HFFc6 (cell line): ENCODE data around the gene TRIM9. TPM values are rescaled to one million over a fixed set of nuclear protein-coding genes. Genes with fewer than 3 reads are reported as not detected.
"Not testable (repeated sequence)": the region's sequence is repeated elsewhere in the genome, so short reads cannot be mapped to it uniquely, and the experiment has no call there.

ENCODE experiments used
- DNase-seq: peaks from one replicate; pipeline ENCODE4 v3.0.0-alpha.2; 2018
- H3K27ac Mint-ChIP-seq: 2 replicates; pipeline ENCODE4 v1.8.0; 2020; ENCODE audit warnings: mild to moderate bottlenecking, mixed read lengths
- H3K27me3 Mint-ChIP-seq: 2 replicates; pipeline ENCODE4 v1.8.0; 2021; ENCODE audit warnings: mild to moderate bottlenecking, moderate library complexity, mixed read lengths; ENCODE audit not compliant: insufficient read depth
- H3K36me3 Mint-ChIP-seq: 2 replicates; pipeline ENCODE4 v1.8.0; 2021; ENCODE audit warnings: low read depth, mixed read lengths
- H3K4me1 Mint-ChIP-seq: 2 replicates; pipeline ENCODE4 v1.8.0; 2020; ENCODE audit warnings: low read depth, mixed read lengths
- H3K4me3 Mint-ChIP-seq: 2 replicates; pipeline ENCODE4 v1.8.0; 2020; ENCODE audit warnings: mild to moderate bottlenecking, moderate library complexity, mixed read lengths
- H3K9me3 Mint-ChIP-seq: 2 replicates; pipeline ENCODE4 v1.8.0; 2020; ENCODE audit warnings: mild to moderate bottlenecking, mixed read lengths
- total RNA-seq, 6 experiments: library from RNA; stranded (reverse); fragmentation: NEBNext Ultra II Directional; extraction: Animal tissue kit (Norgen Biotek cat#: 25700); gene quantifications; 2 replicates in 1 of 6; 3 replicates in 5 of 6; pipeline ENCODE4 v1.2.3, GENCODE V29; 2021
- TF ChIP-seq, protein P1 (sequence below): fragments of 200-600 bp; sonication (generic); IDR thresholded peaks from 2 replicates; pipeline ENCODE4 v1.5.0; 2021; ENCODE audit warnings: antibody characterized with exemption, mild to moderate bottlenecking

Gene TRIM9
- total RNA-seq, 6 experiments from 2014 or later: 0.05 TPM; not detected in 5

DNA sequence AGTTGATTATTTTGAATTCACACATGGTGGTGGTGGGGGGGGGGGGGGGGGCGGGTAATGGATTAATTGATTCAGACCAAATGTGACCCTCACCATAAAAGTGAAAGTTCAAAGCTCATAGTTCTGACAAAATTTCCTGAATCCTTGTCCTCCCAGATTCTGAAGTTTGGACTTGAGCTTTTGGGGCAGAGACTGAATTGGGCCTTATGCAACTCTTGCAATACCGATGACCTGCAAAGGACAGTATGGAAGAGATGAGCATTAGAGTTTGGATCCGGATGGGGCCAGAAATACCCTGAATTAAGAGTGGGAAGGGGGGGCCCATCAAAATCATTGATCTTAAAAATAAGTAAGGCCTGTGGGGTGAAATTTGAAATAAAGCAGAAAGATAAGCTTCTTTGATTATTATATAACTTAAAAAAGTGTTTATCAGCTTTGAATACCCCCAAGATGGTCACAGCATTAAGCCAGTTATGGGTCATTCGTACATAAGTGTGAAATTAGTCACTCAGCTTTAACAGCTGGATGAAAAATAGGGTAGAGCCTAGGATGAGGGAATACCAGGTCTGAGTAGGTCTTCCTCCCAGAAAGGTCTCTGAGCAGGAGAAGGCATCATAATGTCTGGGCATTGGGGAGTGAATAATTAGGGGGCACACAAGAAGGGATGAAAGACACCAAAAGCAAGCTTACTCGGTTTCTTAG lies 148.5 kb downstream of the TRIM9 start:
- TF ChIP-seq, protein P1, sequence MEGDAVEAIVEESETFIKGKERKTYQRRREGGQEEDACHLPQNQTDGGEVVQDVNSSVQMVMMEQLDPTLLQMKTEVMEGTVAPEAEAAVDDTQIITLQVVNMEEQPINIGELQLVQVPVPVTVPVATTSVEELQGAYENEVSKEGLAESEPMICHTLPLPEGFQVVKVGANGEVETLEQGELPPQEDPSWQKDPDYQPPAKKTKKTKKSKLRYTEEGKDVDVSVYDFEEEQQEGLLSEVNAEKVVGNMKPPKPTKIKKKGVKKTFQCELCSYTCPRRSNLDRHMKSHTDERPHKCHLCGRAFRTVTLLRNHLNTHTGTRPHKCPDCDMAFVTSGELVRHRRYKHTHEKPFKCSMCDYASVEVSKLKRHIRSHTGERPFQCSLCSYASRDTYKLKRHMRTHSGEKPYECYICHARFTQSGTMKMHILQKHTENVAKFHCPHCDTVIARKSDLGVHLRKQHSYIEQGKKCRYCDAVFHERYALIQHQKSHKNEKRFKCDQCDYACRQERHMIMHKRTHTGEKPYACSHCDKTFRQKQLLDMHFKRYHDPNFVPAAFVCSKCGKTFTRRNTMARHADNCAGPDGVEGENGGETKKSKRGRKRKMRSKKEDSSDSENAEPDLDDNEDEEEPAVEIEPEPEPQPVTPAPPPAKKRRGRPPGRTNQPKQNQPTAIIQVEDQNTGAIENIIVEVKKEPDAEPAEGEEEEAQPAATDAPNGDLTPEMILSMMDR: no peak
- Mint-ChIP-seq H3K4me1 (peaks cover 37% of the 10 kb centered on the region), H3K4me3 (no peak overlapping the region), H3K27ac (no peak overlapping the region), H3K36me3 (peaks cover 9% of the 10 kb centered on the region; the same call in 1 of the 2 replicates), H3K9me3 (no peaks in the 10 kb centered on the region), H3K27me3 (no peaks in the 10 kb centered on the region)
- DNase-seq: no peak

DNA sequence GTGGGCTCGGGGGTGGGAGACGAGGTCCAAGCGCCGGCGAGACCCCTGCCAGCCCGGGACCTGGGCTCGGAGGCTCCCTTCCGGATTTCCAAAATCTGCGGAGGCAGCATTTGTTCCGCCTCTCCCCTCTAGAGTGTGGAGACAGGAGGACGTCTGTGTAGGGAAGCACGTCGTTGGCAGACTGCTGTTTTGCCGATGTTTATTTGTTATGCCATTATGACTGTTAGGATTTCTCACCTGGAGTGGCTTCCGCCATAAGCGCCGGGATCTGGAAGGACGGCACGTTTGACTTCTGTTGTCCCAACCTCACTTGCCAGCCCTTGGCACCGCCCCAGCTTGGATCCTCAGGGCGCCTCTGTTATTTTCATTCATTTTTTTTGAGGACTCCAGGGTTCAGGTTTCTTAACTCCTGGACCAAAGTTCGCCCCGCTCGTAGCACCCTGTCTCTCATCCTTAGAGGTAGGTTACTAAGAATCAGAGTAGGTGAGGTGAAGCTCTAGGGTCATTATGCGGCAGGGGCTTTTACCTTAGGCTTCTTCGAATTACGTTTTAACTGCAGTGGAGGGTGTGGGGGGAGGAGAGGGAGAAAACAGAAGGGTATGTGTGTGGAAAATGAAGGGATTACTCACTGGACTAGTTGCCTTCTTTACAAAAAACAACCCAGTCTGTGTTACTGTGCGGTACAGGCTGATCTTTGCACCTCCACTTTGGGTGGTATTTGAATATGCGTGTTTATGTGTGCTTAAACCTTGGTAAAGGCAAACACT lies 150.1 kb downstream of the TRIM9 start:
- Mint-ChIP-seq H3K27me3 (no peaks in the 10 kb centered on the region), H3K27ac (peak overlapping the region; percentile 75), H3K36me3 (peaks cover 11% of the 10 kb centered on the region; the same call in 1 of the 2 replicates), H3K4me1 (peaks cover 50% of the 10 kb centered on the region), H3K9me3 (no peaks in the 10 kb centered on the region), H3K4me3 (peak overlapping the region; percentile 91)
- TF ChIP-seq, protein P1: no peak
- DNase-seq: no peak

DNA sequence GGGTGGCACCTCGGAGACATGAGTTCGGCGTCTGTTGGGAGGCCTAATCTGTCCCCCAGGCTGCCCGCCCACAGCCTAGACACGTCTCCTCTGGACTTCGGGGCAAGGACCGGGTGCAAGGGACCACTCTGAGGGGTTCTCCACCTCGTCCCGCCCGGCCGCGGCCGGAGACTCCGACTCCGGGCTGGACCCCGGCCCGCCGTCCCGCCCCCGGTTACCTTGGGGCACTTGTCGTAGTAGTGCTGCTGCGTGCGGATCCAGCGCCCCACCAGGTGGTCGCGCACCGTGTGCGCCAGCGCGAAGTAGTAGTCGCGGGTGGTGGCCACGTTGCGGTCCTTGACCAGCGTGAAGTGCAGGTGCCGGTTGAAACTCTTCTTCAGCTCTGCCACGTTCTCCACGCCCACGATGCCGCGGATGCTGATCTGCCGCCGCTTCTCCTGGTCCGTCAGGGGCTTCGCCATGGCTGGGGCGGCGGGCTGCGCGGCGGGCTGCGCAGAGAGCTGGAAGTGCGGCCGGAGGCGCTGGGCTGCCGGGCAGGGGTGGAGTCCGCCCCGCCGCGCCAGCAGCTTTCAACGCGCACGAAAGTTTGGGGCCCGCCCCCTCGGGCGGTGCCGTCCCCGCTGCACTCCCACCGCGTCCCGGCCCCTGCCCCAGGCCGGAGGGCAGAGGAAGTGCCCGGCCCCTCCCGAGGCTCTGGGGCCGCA lies 150.8 kb downstream of the TRIM9 start, which contains the start of gene PYGL:
PYGL (minus strand) TSS at position 541 of the 704 bp plus-strand sequence; CDS start at position 461, 80 bp downstream.
- DNase-seq: peak; percentile 39
- Mint-ChIP-seq H3K27me3 (no peaks in the 10 kb centered on the region), H3K9me3 (no peaks in the 10 kb centered on the region), H3K27ac (peak within 1 kb of the TSS; percentile 75), H3K4me3 (peak within 1 kb of the TSS; percentile 91), H3K36me3 (peaks cover 11% of the 10 kb centered on the region; the same call in 1 of the 2 replicates), H3K4me1 (peaks cover 50% of the 10 kb centered on the region)
- TF ChIP-seq, protein P1: no peak

DNA sequence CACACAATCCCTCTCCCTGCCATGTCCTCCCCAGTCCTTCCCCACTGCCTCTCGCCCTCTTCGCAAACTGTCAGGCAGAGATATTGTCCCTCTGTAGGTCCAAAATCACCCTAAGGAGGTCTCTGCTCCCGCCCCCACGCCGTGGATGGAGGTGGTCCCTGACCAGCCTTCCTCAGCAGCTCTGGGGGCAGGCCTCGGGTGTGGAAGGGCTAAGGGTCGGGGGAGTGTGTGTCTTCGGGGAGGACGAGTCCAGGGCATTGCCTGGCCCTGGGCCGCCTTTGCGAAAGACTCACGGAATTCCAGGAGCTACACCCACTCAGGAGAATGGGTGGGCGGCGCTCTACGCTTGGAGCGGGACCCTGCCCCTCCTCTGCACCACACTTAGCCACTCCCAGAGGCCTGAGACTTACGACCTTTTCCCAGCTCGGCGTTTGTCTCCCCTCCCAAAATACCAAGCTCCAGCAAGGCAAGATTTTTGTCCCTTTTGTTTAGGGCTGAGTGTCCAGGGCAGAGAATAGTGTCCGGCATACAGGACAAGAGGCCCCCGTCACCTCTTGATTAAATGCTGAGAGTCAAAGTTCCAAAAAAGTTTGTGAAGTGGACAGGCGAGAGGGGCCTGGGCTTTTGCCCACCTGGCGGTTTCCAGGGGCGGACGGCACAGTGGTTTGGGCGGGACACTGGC lies 151.5 kb downstream of the TRIM9 start:
- Mint-ChIP-seq H3K27me3 (no peaks in the 10 kb centered on the region), H3K36me3 (peaks cover 11% of the 10 kb centered on the region; the same call in 1 of the 2 replicates), H3K4me1 (peaks cover 55% of the 10 kb centered on the region), H3K4me3 (peak overlapping the region; percentile 87), H3K27ac (peak overlapping the region; percentile 15; the same call in 1 of the 2 replicates), H3K9me3 (no peaks in the 10 kb centered on the region)
- DNase-seq: no peak
- TF ChIP-seq, protein P1: no peak

DNA sequence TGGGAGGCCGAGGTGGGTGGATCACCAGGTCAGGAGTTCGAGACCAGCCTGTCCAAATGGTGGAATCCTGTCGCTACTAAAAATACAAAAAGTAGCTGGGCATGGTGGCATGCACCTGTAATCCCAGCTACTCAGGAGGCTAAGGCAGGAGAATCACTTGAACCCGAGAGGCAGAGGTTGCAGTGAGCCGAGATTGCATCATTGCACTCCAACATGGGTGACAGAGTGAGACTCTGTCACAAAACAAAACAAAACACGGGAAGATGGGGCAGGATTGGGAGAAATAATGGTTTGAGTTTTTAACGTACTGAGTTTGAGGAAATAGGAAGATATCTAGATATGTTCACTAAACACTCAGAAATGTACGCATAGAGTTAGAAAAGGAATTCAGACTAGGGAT lies 153.3 kb downstream of the TRIM9 start:
- Mint-ChIP-seq H3K36me3 (peaks cover 11% of the 10 kb centered on the region; the same call in 1 of the 2 replicates), H3K4me1 (peaks cover 61% of the 10 kb centered on the region)
- DNase-seq, H3K4me3 Mint-ChIP-seq, H3K27ac Mint-ChIP-seq, H3K27me3 Mint-ChIP-seq, H3K9me3 Mint-ChIP-seq: not testable (repeated sequence)
